ENCODE data around the gene CREBL2. TPM values are rescaled to one million over a fixed set of nuclear protein-coding genes. Genes with fewer than 3 reads are reported as not detected.
"Not testable (repeated sequence)": the region's sequence is repeated elsewhere in the genome, so short reads cannot be mapped to it uniquely, and the experiment has no call there.

CREBL2 gene
- polyA plus RNA-seq, 1 experiment = 31.0 TPM

DNA sequence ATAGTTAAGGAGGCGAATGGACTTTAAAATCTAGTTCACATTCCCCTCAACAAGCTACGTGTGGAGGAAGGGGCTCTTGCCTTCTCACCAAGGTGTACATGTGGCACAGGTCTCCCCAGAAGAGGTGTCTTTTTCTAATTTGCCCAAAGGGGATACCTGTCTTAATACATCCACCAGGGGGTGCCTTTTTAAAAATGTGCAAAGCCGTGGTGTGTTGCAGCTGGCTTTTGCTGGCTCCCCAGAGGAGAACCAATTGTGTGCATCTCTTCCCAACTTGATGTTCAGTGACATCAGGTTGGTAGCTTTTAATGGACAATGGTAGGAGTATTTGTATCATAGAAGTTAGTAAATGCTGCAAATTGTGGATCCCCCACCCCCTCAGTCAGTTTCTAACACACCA is 33.8 kb downstream of the CREBL2 start:
- POLR2A ChIA-PET = interaction anchor here (0.8 kb wide), 1 partner anchor 247 kb away, joined by 3 read pairs; no protein-coding TSS in a partner anchor
- H3K9me3 ChIP-seq (ENCODE audit: control insufficient read depth, insufficient read depth, low read length) = peaks cover 29% of the 10 kb centered on the region
- no peak overlapping the region for H3K4me3 ChIP-seq (ENCODE audit: low read depth, low read length)
- CTCF ChIA-PET = interaction anchor here (0.9 to 2.5 kb wide), 16 partner anchors 9 to 268 kb away, joined by 3 to 15 read pairs (median 6); no protein-coding TSS in a partner anchor
- H3K27ac ChIP-seq (ENCODE audit: low read depth, low read length) = peak overlapping the region; percentile 22
- no peaks in the 10 kb centered on the region for H3K27me3 ChIP-seq (ENCODE audit: control insufficient read depth, insufficient read depth, low read length)
- no peak for DNase-seq (ENCODE audit: low read depth, low spot score)
- TF ChIP-seq, protein P1, sequence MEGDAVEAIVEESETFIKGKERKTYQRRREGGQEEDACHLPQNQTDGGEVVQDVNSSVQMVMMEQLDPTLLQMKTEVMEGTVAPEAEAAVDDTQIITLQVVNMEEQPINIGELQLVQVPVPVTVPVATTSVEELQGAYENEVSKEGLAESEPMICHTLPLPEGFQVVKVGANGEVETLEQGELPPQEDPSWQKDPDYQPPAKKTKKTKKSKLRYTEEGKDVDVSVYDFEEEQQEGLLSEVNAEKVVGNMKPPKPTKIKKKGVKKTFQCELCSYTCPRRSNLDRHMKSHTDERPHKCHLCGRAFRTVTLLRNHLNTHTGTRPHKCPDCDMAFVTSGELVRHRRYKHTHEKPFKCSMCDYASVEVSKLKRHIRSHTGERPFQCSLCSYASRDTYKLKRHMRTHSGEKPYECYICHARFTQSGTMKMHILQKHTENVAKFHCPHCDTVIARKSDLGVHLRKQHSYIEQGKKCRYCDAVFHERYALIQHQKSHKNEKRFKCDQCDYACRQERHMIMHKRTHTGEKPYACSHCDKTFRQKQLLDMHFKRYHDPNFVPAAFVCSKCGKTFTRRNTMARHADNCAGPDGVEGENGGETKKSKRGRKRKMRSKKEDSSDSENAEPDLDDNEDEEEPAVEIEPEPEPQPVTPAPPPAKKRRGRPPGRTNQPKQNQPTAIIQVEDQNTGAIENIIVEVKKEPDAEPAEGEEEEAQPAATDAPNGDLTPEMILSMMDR (IDR thresholded peaks at IDR 0.05; ENCODE audit: low read depth, low read length) = peak; percentile 60

DNA sequence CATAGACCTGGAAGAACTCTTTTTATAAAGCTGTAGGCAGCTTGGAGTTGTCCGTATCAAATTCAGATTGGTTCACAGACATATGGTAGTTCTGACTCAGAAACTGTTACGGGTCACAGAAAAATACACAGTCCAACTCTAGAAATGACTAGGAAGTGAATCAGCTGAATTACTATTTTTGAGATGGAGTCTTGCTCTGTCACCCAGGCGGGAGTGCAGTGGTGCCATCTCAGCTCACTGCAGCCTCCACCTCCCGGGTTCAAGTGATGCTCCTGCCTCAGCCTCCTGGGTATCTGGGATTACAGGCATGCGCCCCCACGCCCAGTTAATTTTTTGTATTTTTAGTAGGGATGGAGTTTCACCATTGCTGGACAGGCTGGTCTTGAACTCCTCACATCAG is 34.3 kb downstream of the CREBL2 start:
- DNase-seq (ENCODE audit: low read depth, low spot score) = peak; percentile 51
- H3K9me3 ChIP-seq (ENCODE audit: control insufficient read depth, insufficient read depth, low read length) = peaks cover 29% of the 10 kb centered on the region
- peak overlapping the region; percentile 66 for H3K27ac ChIP-seq (ENCODE audit: low read depth, low read length)
- not testable (repeated sequence) for H3K4me3 ChIP-seq (ENCODE audit: low read depth, low read length); H3K27me3 ChIP-seq (ENCODE audit: control insufficient read depth, insufficient read depth, low read length)
- ChIA-PET POLR2A (interaction anchor here (0.8 kb wide), 1 partner anchor 248 kb away, joined by 3 read pairs; no protein-coding TSS in a partner anchor), CTCF (interaction anchor here (1.0 to 2.5 kb wide), 13 partner anchors 8 to 268 kb away, joined by 3 to 15 read pairs (median 7); no protein-coding TSS in a partner anchor)

DNA sequence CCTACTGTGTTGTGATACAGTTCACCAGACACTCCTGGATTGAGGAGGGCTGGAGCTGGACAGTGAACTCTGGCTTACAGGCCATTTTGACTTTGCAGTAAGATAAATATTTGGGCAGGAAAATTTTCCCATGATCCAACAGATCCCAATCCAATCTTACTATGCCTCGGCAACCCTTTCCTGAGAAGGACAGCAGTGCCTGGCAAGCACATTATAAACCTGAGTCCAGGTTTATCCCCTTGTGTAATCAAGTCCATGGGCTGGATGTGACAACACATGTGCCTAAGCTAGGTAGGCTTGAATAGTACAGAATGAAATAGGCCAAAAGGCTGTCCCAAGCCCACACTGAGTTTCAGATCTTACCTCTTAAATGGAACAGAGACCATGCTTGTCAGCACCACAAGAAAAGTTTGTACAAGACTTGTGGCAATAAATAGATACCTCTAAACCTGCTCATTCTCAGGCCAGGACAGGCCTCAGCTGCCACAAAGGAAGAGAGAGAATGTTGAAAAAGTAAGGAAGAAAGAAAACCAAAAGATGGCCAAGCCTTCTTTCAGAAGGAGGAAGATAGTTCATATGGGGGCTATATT is 34.9 kb downstream of the CREBL2 start:
- ChIA-PET CTCF (interaction anchor here (0.7 to 2.5 kb wide), 11 partner anchors 8 to 344 kb away, joined by 3 to 15 read pairs (median 9); no protein-coding TSS in a partner anchor), POLR2A (interaction anchor here (0.7 kb wide), 1 partner anchor 34 kb away, joined by 3 read pairs; no protein-coding TSS in a partner anchor)
- H3K4me3 ChIP-seq (ENCODE audit: low read depth, low read length) = no peak overlapping the region
- no peak for DNase-seq (ENCODE audit: low read depth, low spot score)
- H3K27me3 ChIP-seq (ENCODE audit: control insufficient read depth, insufficient read depth, low read length) = no peaks in the 10 kb centered on the region
- peak overlapping the region; percentile 66 for H3K27ac ChIP-seq (ENCODE audit: low read depth, low read length)
- peaks cover 29% of the 10 kb centered on the region for H3K9me3 ChIP-seq (ENCODE audit: control insufficient read depth, insufficient read depth, low read length)
- TF ChIP-seq, protein P1 (IDR thresholded peaks at IDR 0.05; ENCODE audit: low read depth, low read length) = no peak

DNA sequence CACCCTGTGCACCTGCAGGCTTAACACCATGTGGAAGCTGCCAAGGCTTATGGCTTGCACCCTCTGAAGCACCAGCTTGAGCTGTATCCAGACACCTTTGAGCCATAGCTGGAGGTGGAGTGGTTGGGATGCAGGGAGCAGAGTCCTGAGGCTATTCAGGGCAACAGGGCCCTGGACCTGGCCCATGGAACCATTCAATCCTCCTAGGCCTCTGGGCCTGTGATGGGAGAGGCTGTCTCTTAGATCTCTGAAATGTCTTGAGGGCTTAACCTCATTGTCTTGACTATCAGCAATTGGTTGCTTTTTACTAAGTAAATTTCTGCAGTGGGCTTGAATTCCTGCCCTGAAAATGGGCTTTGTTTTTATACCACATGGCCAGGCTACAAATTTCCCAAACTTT is 36.6 kb downstream of the CREBL2 start:
- H3K27me3 ChIP-seq (ENCODE audit: control insufficient read depth, insufficient read depth, low read length) = no peaks in the 10 kb centered on the region
- ChIA-PET POLR2A (no interaction called here), CTCF (no interaction called here)
- H3K9me3 ChIP-seq (ENCODE audit: control insufficient read depth, insufficient read depth, low read length) = peaks cover 29% of the 10 kb centered on the region
- H3K27ac ChIP-seq (ENCODE audit: low read depth, low read length) = no peak overlapping the region
- TF ChIP-seq, protein P1 (IDR thresholded peaks at IDR 0.05; ENCODE audit: low read depth, low read length) = no peak
- no peak overlapping the region for H3K4me3 ChIP-seq (ENCODE audit: low read depth, low read length)
- no peak for DNase-seq (ENCODE audit: low read depth, low spot score)

DNA sequence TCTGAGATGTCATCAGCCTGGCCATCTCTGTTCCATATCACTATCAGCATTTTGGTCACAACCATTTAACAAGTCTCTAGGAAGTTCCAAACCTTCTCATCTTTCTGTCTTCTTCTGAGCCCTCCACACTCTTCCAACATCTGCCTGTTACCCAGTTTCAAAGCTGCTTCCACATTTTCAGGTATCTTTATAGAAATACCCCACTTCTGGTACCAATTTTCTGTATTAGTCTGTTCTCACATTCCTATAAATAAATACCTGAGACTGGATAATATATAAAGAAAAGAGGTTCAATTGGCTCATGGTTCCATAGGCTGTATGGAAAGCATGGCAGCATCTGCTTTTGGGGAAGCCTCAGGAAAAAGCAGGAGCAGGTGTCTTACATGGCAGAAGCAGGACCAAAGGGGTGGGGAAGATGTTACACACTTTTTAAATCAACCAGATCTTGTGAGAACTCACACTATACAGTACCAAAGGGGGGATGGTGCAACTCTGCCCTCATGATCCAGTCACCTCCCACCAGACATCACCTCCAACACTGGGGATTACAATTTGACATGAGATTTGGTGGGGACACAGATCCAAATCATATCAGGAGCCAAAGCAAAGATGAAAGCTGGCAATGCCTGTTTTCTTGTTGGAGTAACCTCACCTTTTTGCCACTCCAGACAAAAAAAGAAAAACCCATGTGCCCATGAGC is 37.4 kb downstream of the CREBL2 start:
- DNase-seq (ENCODE audit: low read depth, low spot score) = no peak
- Histone ChIP-seq H3K4me3 (ENCODE audit: low read depth, low read length) (no peak overlapping the region), H3K9me3 (ENCODE audit: control insufficient read depth, insufficient read depth, low read length) (peaks cover 32% of the 10 kb centered on the region), H3K27ac (ENCODE audit: low read depth, low read length) (no peak overlapping the region), H3K27me3 (ENCODE audit: control insufficient read depth, insufficient read depth, low read length) (no peaks in the 10 kb centered on the region)
- POLR2A ChIA-PET = no interaction called here
- TF ChIP-seq, protein P1 (IDR thresholded peaks at IDR 0.05; ENCODE audit: low read depth, low read length) = no peak
- CTCF ChIA-PET = no interaction called here

Measured in AG04450 (cell line).